Right lobe of liver (tissue), 6 donors: ENCODE results near the gene GAREM1. TPM values are rescaled to one million over a fixed set of nuclear protein-coding genes. Genes with fewer than 3 reads are reported as not detected.

Experiments used
- ATAC-seq, 4 donors: fragments of 200-7000 bp; cut with Tn5 transposase; one replicate each; pipeline ENCODE4 v1.9.1; 2020; ENCODE audit warnings: mild to moderate bottlenecking in 4 of 4, moderate library complexity in 4 of 4
- DNase-seq, 3 donors: peaks; one replicate each; pipeline ENCODE4 v3.0.0-alpha.2; 2020
- H3K27ac ChIP-seq, 3 donors: fragments of 200-600 bp; one replicate each; pipeline ENCODE4 v1.8.0; 2022
- H3K27me3 ChIP-seq, 2 donors: fragments of 200-600 bp; one replicate each; pipeline ENCODE4 v1.8.0; 2022
- H3K36me3 ChIP-seq, 4 donors: fragments of 200-600 bp; sonication (generic) in 1 of 4; one replicate each; pipeline versions ENCODE4 v1.5.1 to v1.8.0; 2017 to 2022; ENCODE audit warnings: control low read depth in 1 of 4
- H3K4me1 ChIP-seq, 4 donors: fragments of 200-600 bp; sonication (generic) in 1 of 4; one replicate each; pipeline versions ENCODE4 v1.5.1 to v1.8.0; 2017 to 2022; ENCODE audit warnings: control low read depth in 1 of 4
- H3K4me3 ChIP-seq, 3 donors: fragments of 200-600 bp; one replicate each; pipeline ENCODE4 v1.8.0; 2022
- H3K9me3 ChIP-seq, 4 donors: fragments of 200-600 bp; sonication (generic) in 1 of 4; one replicate each; pipeline versions ENCODE4 v1.5.1 to v1.8.0; 2017 to 2022; ENCODE audit warnings: control low read depth in 1 of 4
- CTCF ChIP-seq, 4 donors: fragments of 200-600 bp in 3 of 4; fragments of 450-650 bp in 1 of 4; IDR thresholded peaks; one replicate each; pipeline versions ENCODE4 v1.5.1 to v1.8.0; 2016 to 2022; ENCODE audit warnings: antibody characterized with exemption in 4 of 4, mild to moderate bottlenecking in 2 of 4
- POLR2A ChIP-seq: fragments of 450-650 bp; IDR thresholded peaks from one replicate; pipeline ENCODE4 v1.6.1; 2017; ENCODE audit warnings: antibody characterized with exemption, mild to moderate bottlenecking
- WGBS: methylation state at CpG from one replicate; pipeline ENCODE4 v1.1.6; 2018; ENCODE audit warnings: low coverage, low lambda C conversion rate; ENCODE audit not compliant: insufficient coverage; ENCODE audit errors: missing lambda C conversion rate; 5-methylcytosine and 5-hydroxymethylcytosine counted together
- intact Hi-C, 2 donors: fragments of 100-400 bp; cut with DNase I; formaldehyde crosslinking; loops; one replicate each; pipeline versions ENCODE4 v1.11.2 to v1.14.1; 2022
- total RNA-seq, 6 experiments: library from RNA; depleted of rRNA in 2 of 6; stranded (reverse); fragments of >200 nt in 2 of 6; fragmentation: NEBNext Ultra II Directional in 3 of 6; extraction: Animal tissue kit (Norgen Biotek cat#: 25700) in 3 of 6; gene quantifications; one replicate each; pipeline versions ENCODE4 v1.1.0 to v1.2.4, GENCODE V29; 2016 to 2023
- donor health status: DM: no; HTN: yes; CAD: no.
- donor health status: DM: no; HTN: no; CAD: no.
- donor health status: DM: no; HTN: no; CAD: no.
- donor health status: DM: no; HTN: yes; CAD: no.
- donor health status: DM: no; HTN: yes; CAD: no.

Gene GAREM1
- total RNA-seq, 6 experiments from 2014 or later: 5.5 to 11.3 (median 6.6) TPM

- ATAC-seq (no peak), DNase-seq (no peak)
- no peaks in the 10 kb centered on the region for H3K27me3 ChIP-seq
- TF ChIP-seq CTCF (IDR thresholded peaks at IDR 0.05) (no peak), POLR2A (no peak)
- H3K36me3 ChIP-seq: no peaks in the 10 kb centered on the region
- intact Hi-C loops: no loop called here
- H3K9me3 ChIP-seq: no peaks in the 10 kb centered on the region
- WGBS: 82% methylated on average over 6 of the region's 6 CpGs
- H3K4me1 ChIP-seq: peaks cover 0 to 13% (median 4%) of the 10 kb centered on the region in 4 donors
- no peak overlapping the region for H3K27ac ChIP-seq
- H3K4me3 ChIP-seq: no peak overlapping the region
Observed at GRCh38 chr18:32259553-32259952, 211.1 kb downstream of the GAREM1 start.

- no peak overlapping the region for H3K27ac ChIP-seq
- H3K4me1 ChIP-seq: peaks cover 0 to 13% (median 4%) of the 10 kb centered on the region in 4 donors
- DNase-seq (no peak), ATAC-seq (peak; percentile 32 to 49 (median 32))
- H3K9me3 ChIP-seq: no peaks in the 10 kb centered on the region
- intact Hi-C loops: no loop called here
- 63% methylated on average over 5 of the region's 5 CpGs for WGBS
- H3K27me3 ChIP-seq: no peaks in the 10 kb centered on the region
- H3K36me3 ChIP-seq: no peaks in the 10 kb centered on the region
- H3K4me3 ChIP-seq: no peak overlapping the region
- TF ChIP-seq POLR2A (no peak), CTCF (IDR thresholded peaks at IDR 0.05) (no peak)
Observed at GRCh38 chr18:32258558-32259204, 212.0 kb downstream of the GAREM1 start.

- Histone ChIP-seq H3K27me3 (no peaks in the 10 kb centered on the region), H3K36me3 (no peaks in the 10 kb centered on the region), H3K4me1 (peaks cover 0 to 13% (median 4%) of the 10 kb centered on the region in 4 donors), H3K27ac (no peak overlapping the region), H3K9me3 (no peaks in the 10 kb centered on the region), H3K4me3 (no peak overlapping the region)
- DNase-seq (no peak), ATAC-seq (peak; percentile 91 to 98 (median 94))
- 38% methylated on average over 2 of the region's 2 CpGs for whole genome bisulfite sequencing
- TF ChIP-seq POLR2A: no peak
- TF ChIP-seq CTCF (IDR thresholded peaks at IDR 0.05): no peak
- intact Hi-C loops: no loop called here
Observed at GRCh38 chr18:32258148-32258547, 212.5 kb downstream of the GAREM1 start.

- no peak for TF ChIP-seq CTCF (IDR thresholded peaks at IDR 0.05)
- TF ChIP-seq POLR2A: no peak
- H3K4me1 ChIP-seq: peaks cover 0 to 13% (median 4%) of the 10 kb centered on the region in 4 donors
- intact Hi-C loops: no loop called here
Observed at GRCh38 chr18:32257084-32257785, 213.4 kb downstream of the GAREM1 start.

More at GRCh38 chr18:32257084-32257785, 213.4 kb downstream of the GAREM1 start:
- ATAC-seq (peak in 1 of 4 donors; percentile 19), DNase-seq (no peak)
- no peaks in the 10 kb centered on the region for H3K36me3 ChIP-seq
- no peak overlapping the region for H3K4me3 ChIP-seq
- WGBS: 36% methylated on average over 3 of the region's 5 CpGs
- no peaks in the 10 kb centered on the region for H3K27me3 ChIP-seq
- H3K27ac ChIP-seq: no peak overlapping the region
- H3K9me3 ChIP-seq: no peaks in the 10 kb centered on the region
